GM23338 (cell line): ENCODE results near the gene PARP11. TPM values are rescaled to one million over a fixed set of nuclear protein-coding genes. Genes with fewer than 3 reads are reported as not detected.

Experiments used
- ATAC-seq: fragments of 200-7000 bp; cut with Tn5 transposase; 3 replicates; pipeline ENCODE4 v1.9.1; 2020
- DNase-seq: peaks from one replicate; pipeline ENCODE4 v3.0.0-alpha.2; 2015; ENCODE audit warnings: low spot score
- H2AFZ ChIP-seq: fragments of 200-600 bp; sonication (generic); 2 replicates; pipeline ENCODE4 v1.8.0; 2016; ENCODE audit warnings: antibody characterized with exemption, mild to moderate bottlenecking, moderate library complexity
- H3F3A ChIP-seq: fragments of 200-600 bp; sonication (generic); replicated peaks from 2 replicates; pipeline ENCODE4 v1.8.0; 2017; ENCODE audit warnings: antibody characterized with exemption, mixed run types, low read depth
- H3K27ac ChIP-seq: fragments of 200-600 bp; sonication (generic); 2 replicates; pipeline ENCODE4 v1.6.1; 2016; ENCODE audit warnings: low read depth
- H3K27me3 ChIP-seq: fragments of 200-600 bp; sonication (generic); 2 replicates; pipeline ENCODE4 v1.8.0; 2016; ENCODE audit warnings: mild to moderate bottlenecking, mixed run types, moderate library complexity; ENCODE audit not compliant: insufficient read depth
- H3K36me3 ChIP-seq: fragments of 200-600 bp; sonication (generic); 2 replicates; pipeline ENCODE4 v1.8.0; 2016; ENCODE audit warnings: mild to moderate bottlenecking; ENCODE audit not compliant: insufficient read depth
- H3K4me1 ChIP-seq: fragments of 200-600 bp; sonication (generic); 2 replicates; pipeline ENCODE4 v1.8.0; 2016; ENCODE audit warnings: mild to moderate bottlenecking, moderate library complexity; ENCODE audit not compliant: insufficient read depth
- H3K4me2 ChIP-seq: fragments of 200-600 bp; sonication (generic); 2 replicates; pipeline ENCODE4 v1.7.1; 2017; ENCODE audit warnings: mixed run types
- H3K4me3 ChIP-seq: fragments of 200-600 bp; sonication (generic); 2 replicates; pipeline ENCODE4 v1.6.1; 2016; ENCODE audit warnings: mixed run types
- H3K79me2 ChIP-seq: fragments of 200-600 bp; sonication (generic); replicated peaks from 2 replicates; pipeline ENCODE4 v1.8.0; 2017; ENCODE audit warnings: mild to moderate bottlenecking; ENCODE audit not compliant: insufficient read depth
- H3K9me2 ChIP-seq: fragments of 200-600 bp; sonication (generic); 2 replicates; pipeline ENCODE4 v1.8.0; 2017; ENCODE audit not compliant: insufficient read depth
- H4K20me1 ChIP-seq: fragments of 200-600 bp; sonication (generic); replicated peaks from 2 replicates; pipeline ENCODE4 v1.8.0; 2017; ENCODE audit warnings: mild to moderate bottlenecking; ENCODE audit not compliant: insufficient read depth
- H3K27ac Mint-ChIP-seq: 2 replicates; pipeline ENCODE4 v1.8.0; 2020; ENCODE audit warnings: inconsistent platforms, mild to moderate bottlenecking, moderate library complexity, mixed read lengths
- H3K27me3 Mint-ChIP-seq: 3 replicates; pipeline ENCODE4 v1.8.0; 2022; ENCODE audit warnings: low read depth, mild to moderate bottlenecking, moderate library complexity, mixed read lengths, inconsistent platforms; ENCODE audit not compliant: insufficient read depth, poor library complexity
- H3K36me3 Mint-ChIP-seq: 3 replicates; pipeline ENCODE4 v1.8.0; 2021; ENCODE audit warnings: low read depth, mild to moderate bottlenecking, inconsistent platforms, moderate library complexity, mixed read lengths
- H3K4me1 Mint-ChIP-seq: 3 replicates; pipeline ENCODE4 v1.8.0; 2020; ENCODE audit warnings: mild to moderate bottlenecking, inconsistent platforms, mixed read lengths
- H3K4me3 Mint-ChIP-seq: 3 replicates; pipeline ENCODE4 v1.8.0; 2021; ENCODE audit warnings: moderate library complexity, mild to moderate bottlenecking, inconsistent platforms, mixed read lengths
- H3K9me3 Mint-ChIP-seq: 3 replicates; pipeline ENCODE4 v1.8.0; 2020; ENCODE audit warnings: moderate library complexity, mild to moderate bottlenecking, inconsistent platforms, mixed read lengths
- CREB1 ChIP-seq: fragments of 250-450 bp; sonication (Bioruptor Pico); IDR thresholded peaks from 2 replicates; pipeline ENCODE4 v1.5.0; 2020; ENCODE audit warnings: low read depth, mild to moderate bottlenecking, moderate library complexity
- CTCF ChIP-seq, 2 experiments: fragments of 200-600 bp in 1 of 2; sonication (generic) in 1 of 2; conservative IDR thresholded peaks; 2 replicates each; pipeline versions ENCODE4 v1.5.1 to v1.6.1; 2016 to 2017; ENCODE audit warnings: antibody characterized with exemption in 2 of 2, low read depth in 2 of 2, mild to moderate bottlenecking in 2 of 2, moderate library complexity in 1 of 2
- ETS1 ChIP-seq: IDR thresholded peaks from 2 replicates; pipeline ENCODE4 v1.6.1; 2016; ENCODE audit warnings: antibody characterized with exemption
- EZH2 ChIP-seq: fragments of 200-600 bp; sonication (generic); IDR thresholded peaks from one replicate; pipeline ENCODE4 v1.8.0; 2017; ENCODE audit warnings: antibody characterized with exemption, mild to moderate bottlenecking, low read depth; ENCODE audit not compliant: unreplicated experiment
- EZH2phosphoT487 ChIP-seq: fragments of 200-600 bp; sonication (generic); IDR thresholded peaks from one replicate; pipeline ENCODE4 v1.8.1; 2018; ENCODE audit warnings: antibody characterized with exemption; ENCODE audit not compliant: unreplicated experiment
- JUNB ChIP-seq: IDR thresholded peaks from one replicate; pipeline ENCODE4 v1.6.1; 2016; ENCODE audit warnings: antibody characterized with exemption; ENCODE audit not compliant: unreplicated experiment
- NANOG ChIP-seq: IDR thresholded peaks from 2 replicates; pipeline ENCODE4 v1.6.1; 2016; ENCODE audit warnings: antibody characterized with exemption, borderline replicate concordance
- POLR2AphosphoS5 ChIP-seq: IDR thresholded peaks from 2 replicates; pipeline ENCODE4 v1.6.1; 2016; ENCODE audit warnings: antibody characterized with exemption, low read depth
- REST ChIP-seq: IDR thresholded peaks from one replicate; pipeline ENCODE4 v1.6.1; 2018; ENCODE audit warnings: antibody characterized with exemption; ENCODE audit not compliant: unreplicated experiment
- STAT1 ChIP-seq: IDR thresholded peaks from one replicate; pipeline ENCODE4 v1.6.1; 2016; ENCODE audit warnings: antibody characterized with exemption; ENCODE audit not compliant: unreplicated experiment
- ZNF114 ChIP-seq: fragments of 250-450 bp; sonication (Bioruptor Pico); IDR thresholded peaks from 2 replicates; pipeline ENCODE4 v1.5.0; 2020; ENCODE audit warnings: mild to moderate bottlenecking, moderate library complexity
- polyA plus RNA-seq: library from polyadenylated mRNA; unstranded; fragments of >200 nt; fragmentation: Nextera tagmentation; extraction: Ambion mirVana; gene quantifications from 2 replicates; pipeline ENCODE4 v1.2.1, GENCODE V29; 2016
- total RNA-seq: library from RNA; depleted of rRNA; stranded (reverse); fragments of >200 nt; shearing (Covaris generic); gene quantifications from 2 replicates; pipeline ENCODE4 v1.2.3, GENCODE V29; 2014

The PARP11 gene
- total and polyA plus RNA-seq, 2 experiments from 2014 or later, result 4.8 to 11.5 TPM

- Histone ChIP-seq H3K27me3 (no peaks in the 10 kb centered on the region), H3K9me2 (no peaks in the 10 kb centered on the region), H3K36me3 (no peaks in the 10 kb centered on the region), H2AFZ (no peak overlapping the region), H3K4me2 (no peak overlapping the region), H4K20me1 (no peaks in the 10 kb centered on the region), H3F3A (no peaks in the 10 kb centered on the region), H3K79me2 (peaks cover 9% of the 10 kb centered on the region; the same call in 1 of the 2 replicates), H3K27ac (no peak overlapping the region), H3K4me3 (no peak overlapping the region), H3K4me1 (peaks cover 7% of the 10 kb centered on the region; the same call in 1 of the 2 replicates)
- Mint-ChIP-seq H3K9me3 (peaks cover 3% of the 10 kb centered on the region; the same call in 2 of the 3 replicates), H3K4me1 (peaks cover 15% of the 10 kb centered on the region), H3K27ac (0 out of 2 replicates have a peak overlapping the region, but pooled peaks have one; percentile 13), H3K27me3 (peaks cover 1% of the 10 kb centered on the region), H3K36me3 (peaks cover 11% of the 10 kb centered on the region), H3K4me3 (no peak overlapping the region)
- TF ChIP-seq ZNF114 (CRISPR knock-in tag) (no peak), NANOG (no peak), CREB1 (CRISPR knock-in tag) (no peak), ETS1 (no peak)
- no peak for DNase-seq
- no peak for ATAC-seq
These were observed 35.1 kb downstream of the PARP11 start for GRCh38 chr12:3838076-3838475.

- no peak overlapping the region for H2AFZ ChIP-seq
- Mint-ChIP-seq H3K4me3 (no peak overlapping the region), H3K36me3 (peaks cover 11% of the 10 kb centered on the region), H3K9me3 (peaks cover 3% of the 10 kb centered on the region; the same call in 2 of the 3 replicates), H3K27ac (0 out of 2 replicates have a peak overlapping the region, but pooled peaks have one; percentile 57), H3K27me3 (peaks cover 3% of the 10 kb centered on the region), H3K4me1 (peaks cover 15% of the 10 kb centered on the region)
- TF ChIP-seq EZH2 (no peak), CTCF (conservative IDR thresholded peaks at IDR 0.05; ENCODE audit: low read depth in 2 of 2) (peak; percentile 46 to 63)
- ATAC-seq (peak; percentile 68), DNase-seq (peak; percentile 70)
- H3K9me2 ChIP-seq, result no peaks in the 10 kb centered on the region
- H3K36me3 ChIP-seq, result no peaks in the 10 kb centered on the region
- H3K27ac ChIP-seq, result no peak overlapping the region
- H3K4me3 ChIP-seq, result no peak overlapping the region
- H3K79me2 ChIP-seq, result peaks cover 9% of the 10 kb centered on the region; the same call in 1 of the 2 replicates
- H3K27me3 ChIP-seq, result no peaks in the 10 kb centered on the region
- H3K4me1 ChIP-seq, result peaks cover 7% of the 10 kb centered on the region; the same call in 1 of the 2 replicates
- H3F3A ChIP-seq, result no peaks in the 10 kb centered on the region
- no peak overlapping the region for H3K4me2 ChIP-seq
- H4K20me1 ChIP-seq, result no peaks in the 10 kb centered on the region
These were observed 36.1 kb downstream of the PARP11 start for GRCh38 chr12:3837049-3837448.

- Histone ChIP-seq H3K4me2 (no peak overlapping the region), H2AFZ (no peak overlapping the region), H3K27ac (no peak overlapping the region), H3F3A (no peaks in the 10 kb centered on the region), H3K4me1 (peaks cover 7% of the 10 kb centered on the region; the same call in 1 of the 2 replicates), H3K36me3 (no peaks in the 10 kb centered on the region), H3K9me2 (no peaks in the 10 kb centered on the region), H3K4me3 (no peak overlapping the region), H3K27me3 (no peaks in the 10 kb centered on the region), H3K79me2 (peaks cover 9% of the 10 kb centered on the region; the same call in 1 of the 2 replicates), H4K20me1 (no peaks in the 10 kb centered on the region)
- no peak overlapping the region for H3K4me3 Mint-ChIP-seq
- H3K9me3 Mint-ChIP-seq, result peaks cover 3% of the 10 kb centered on the region; the same call in 2 of the 3 replicates
- peaks cover 15% of the 10 kb centered on the region for H3K4me1 Mint-ChIP-seq
- peaks cover 3% of the 10 kb centered on the region for H3K27me3 Mint-ChIP-seq
- no peak for TF ChIP-seq REST
- no peak for TF ChIP-seq STAT1
- TF ChIP-seq EZH2phosphoT487, result no peak
- no peak for TF ChIP-seq CTCF (conservative IDR thresholded peaks at IDR 0.05; ENCODE audit: low read depth in 2 of 2)
- no peak for TF ChIP-seq CREB1 (CRISPR knock-in tag)
- TF ChIP-seq JUNB, result no peak
- TF ChIP-seq POLR2AphosphoS5, result no peak
- ATAC-seq (no peak), DNase-seq (no peak)
- peaks cover 11% of the 10 kb centered on the region for H3K36me3 Mint-ChIP-seq
- peak overlapping the region; percentile 57; the same call in 1 of the 2 replicates for H3K27ac Mint-ChIP-seq
These were observed 36.6 kb downstream of the PARP11 start for GRCh38 chr12:3836641-3837040.
